Measurements from ENCODE around the gene CEP128.

The CEP128 gene

GRCh38 chr14:80606347-80606772 is 335.2 kb downstream of the CEP128 start:
- H3K4me3 ChIP-seq (ENCODE audit: low read depth, low read length) = no peak overlapping the region
- TF ChIP-seq, protein P1, sequence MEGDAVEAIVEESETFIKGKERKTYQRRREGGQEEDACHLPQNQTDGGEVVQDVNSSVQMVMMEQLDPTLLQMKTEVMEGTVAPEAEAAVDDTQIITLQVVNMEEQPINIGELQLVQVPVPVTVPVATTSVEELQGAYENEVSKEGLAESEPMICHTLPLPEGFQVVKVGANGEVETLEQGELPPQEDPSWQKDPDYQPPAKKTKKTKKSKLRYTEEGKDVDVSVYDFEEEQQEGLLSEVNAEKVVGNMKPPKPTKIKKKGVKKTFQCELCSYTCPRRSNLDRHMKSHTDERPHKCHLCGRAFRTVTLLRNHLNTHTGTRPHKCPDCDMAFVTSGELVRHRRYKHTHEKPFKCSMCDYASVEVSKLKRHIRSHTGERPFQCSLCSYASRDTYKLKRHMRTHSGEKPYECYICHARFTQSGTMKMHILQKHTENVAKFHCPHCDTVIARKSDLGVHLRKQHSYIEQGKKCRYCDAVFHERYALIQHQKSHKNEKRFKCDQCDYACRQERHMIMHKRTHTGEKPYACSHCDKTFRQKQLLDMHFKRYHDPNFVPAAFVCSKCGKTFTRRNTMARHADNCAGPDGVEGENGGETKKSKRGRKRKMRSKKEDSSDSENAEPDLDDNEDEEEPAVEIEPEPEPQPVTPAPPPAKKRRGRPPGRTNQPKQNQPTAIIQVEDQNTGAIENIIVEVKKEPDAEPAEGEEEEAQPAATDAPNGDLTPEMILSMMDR (IDR thresholded peaks at IDR 0.05; ENCODE audit: low read depth, low read length, missing control alignments) = no peak
- DNase-seq (ENCODE audit: low read depth) = no peak

GRCh38 chr14:80605536-80605935 is 336.0 kb downstream of the CEP128 start:
- TF ChIP-seq, protein P1 (IDR thresholded peaks at IDR 0.05; ENCODE audit: low read depth, low read length, missing control alignments) = no peak
- H3K4me3 ChIP-seq (ENCODE audit: low read depth, low read length) = no peak overlapping the region
- DNase-seq (ENCODE audit: low read depth) = no peak

DNA sequence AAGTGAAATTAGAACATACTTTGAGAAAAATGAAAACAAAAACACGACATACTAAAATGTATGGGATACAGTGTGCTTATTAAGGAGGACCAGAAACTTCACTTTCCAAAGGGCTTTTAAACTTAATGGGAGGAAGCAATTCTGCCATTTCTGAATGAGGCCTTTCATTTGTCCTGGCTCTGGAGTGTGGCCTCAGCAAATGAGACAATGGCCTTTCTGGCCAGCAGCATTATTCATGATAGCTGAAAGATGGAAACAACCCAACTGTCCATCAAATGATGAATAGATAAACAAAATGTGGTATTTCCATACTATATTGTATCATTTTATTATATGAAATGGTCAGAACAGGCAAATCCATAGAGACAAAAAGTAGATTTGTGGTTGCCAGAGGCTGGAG is 338.6 kb downstream of the CEP128 start:
- TF ChIP-seq, protein P1 (IDR thresholded peaks at IDR 0.05; ENCODE audit: low read depth, low read length, missing control alignments) = no peak
- no peak for DNase-seq (ENCODE audit: low read depth)
- no peak overlapping the region for H3K4me3 ChIP-seq (ENCODE audit: low read depth, low read length)

- no peak overlapping the region for H3K4me3 ChIP-seq (ENCODE audit: low read depth, low read length)
- TF ChIP-seq, protein P1 (IDR thresholded peaks at IDR 0.05; ENCODE audit: low read depth, low read length, missing control alignments) = peak; percentile 46
- DNase-seq (ENCODE audit: low read depth) = peak; percentile 55
Measured at GRCh38 chr14:80587096-80587724, 354.3 kb downstream of the CEP128 start.

DNA sequence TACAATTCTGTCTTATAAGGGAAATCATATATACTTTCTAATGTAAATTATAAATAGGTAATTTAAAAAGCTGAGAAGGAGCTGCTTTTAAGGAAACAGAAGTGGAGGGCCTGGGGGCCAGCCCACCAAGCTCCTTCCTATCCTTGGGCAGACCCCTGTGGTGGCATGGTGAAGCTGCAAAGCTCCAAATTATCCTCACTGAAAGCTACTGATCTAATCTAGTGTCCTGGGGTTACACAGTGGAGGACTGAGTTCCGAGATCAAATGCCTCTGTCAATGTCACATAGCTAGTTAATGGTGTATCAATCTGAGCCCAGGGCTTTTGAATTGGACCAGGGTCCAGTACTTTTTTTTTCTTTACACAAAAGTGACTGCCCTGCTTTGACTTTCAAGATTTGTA is 355.4 kb downstream of the CEP128 start:
- no peak overlapping the region for H3K4me3 ChIP-seq (ENCODE audit: low read depth, low read length)
- DNase-seq (ENCODE audit: low read depth) = no peak
- TF ChIP-seq, protein P1 (IDR thresholded peaks at IDR 0.05; ENCODE audit: low read depth, low read length, missing control alignments) = no peak

- no peak for DNase-seq (ENCODE audit: low read depth)
- no peak overlapping the region for H3K4me3 ChIP-seq (ENCODE audit: low read depth, low read length)
- TF ChIP-seq, protein P1 (IDR thresholded peaks at IDR 0.05; ENCODE audit: low read depth, low read length, missing control alignments) = no peak
Measured at GRCh38 chr14:80585506-80585835, 356.1 kb downstream of the CEP128 start.
